GM12865 (cell line): ENCODE measurements around the gene TRAK1.

Experiments
- DNase-seq: peaks from one replicate; pipeline ENCODE4 v3.0.0; 2010; ENCODE audit warnings: low read depth
- H3K4me3 ChIP-seq: 2 replicates; pipeline ENCODE4 v1.5.1; 2011; ENCODE audit warnings: mild to moderate bottlenecking, low read depth, low read length, control low read depth
- TF ChIP-seq, protein P1 (sequence below): IDR thresholded peaks from 2 replicates; pipeline ENCODE4 v1.5.1; 2011; ENCODE audit warnings: low read length, control low read depth, low read depth, inconsistent platforms; ENCODE audit not compliant: insufficient read depth; ENCODE audit errors: missing control alignments

Gene TRAK1

DNA sequence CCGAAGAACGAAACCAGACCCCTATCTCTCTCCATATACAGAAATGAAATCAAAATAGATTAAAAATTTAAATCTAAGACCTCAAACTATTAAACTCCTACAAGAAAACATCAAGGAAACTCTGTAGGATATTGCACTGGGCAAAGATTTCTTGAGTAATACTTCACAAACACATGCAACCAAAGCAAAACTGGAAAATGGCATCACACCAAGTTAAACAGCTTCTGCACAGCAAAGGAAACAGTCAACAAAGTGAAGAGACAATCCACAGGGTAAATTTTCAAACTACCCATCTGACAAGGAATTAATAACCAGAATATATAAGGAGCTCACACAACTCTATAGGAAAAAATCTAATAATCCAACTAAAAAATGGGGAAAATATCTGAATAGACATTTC lies 145.5 kb downstream of the TRAK1 start:
- DNase-seq = no peak
- TF ChIP-seq, protein P1, sequence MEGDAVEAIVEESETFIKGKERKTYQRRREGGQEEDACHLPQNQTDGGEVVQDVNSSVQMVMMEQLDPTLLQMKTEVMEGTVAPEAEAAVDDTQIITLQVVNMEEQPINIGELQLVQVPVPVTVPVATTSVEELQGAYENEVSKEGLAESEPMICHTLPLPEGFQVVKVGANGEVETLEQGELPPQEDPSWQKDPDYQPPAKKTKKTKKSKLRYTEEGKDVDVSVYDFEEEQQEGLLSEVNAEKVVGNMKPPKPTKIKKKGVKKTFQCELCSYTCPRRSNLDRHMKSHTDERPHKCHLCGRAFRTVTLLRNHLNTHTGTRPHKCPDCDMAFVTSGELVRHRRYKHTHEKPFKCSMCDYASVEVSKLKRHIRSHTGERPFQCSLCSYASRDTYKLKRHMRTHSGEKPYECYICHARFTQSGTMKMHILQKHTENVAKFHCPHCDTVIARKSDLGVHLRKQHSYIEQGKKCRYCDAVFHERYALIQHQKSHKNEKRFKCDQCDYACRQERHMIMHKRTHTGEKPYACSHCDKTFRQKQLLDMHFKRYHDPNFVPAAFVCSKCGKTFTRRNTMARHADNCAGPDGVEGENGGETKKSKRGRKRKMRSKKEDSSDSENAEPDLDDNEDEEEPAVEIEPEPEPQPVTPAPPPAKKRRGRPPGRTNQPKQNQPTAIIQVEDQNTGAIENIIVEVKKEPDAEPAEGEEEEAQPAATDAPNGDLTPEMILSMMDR = no peak
- no peak overlapping the region for H3K4me3 ChIP-seq

DNA sequence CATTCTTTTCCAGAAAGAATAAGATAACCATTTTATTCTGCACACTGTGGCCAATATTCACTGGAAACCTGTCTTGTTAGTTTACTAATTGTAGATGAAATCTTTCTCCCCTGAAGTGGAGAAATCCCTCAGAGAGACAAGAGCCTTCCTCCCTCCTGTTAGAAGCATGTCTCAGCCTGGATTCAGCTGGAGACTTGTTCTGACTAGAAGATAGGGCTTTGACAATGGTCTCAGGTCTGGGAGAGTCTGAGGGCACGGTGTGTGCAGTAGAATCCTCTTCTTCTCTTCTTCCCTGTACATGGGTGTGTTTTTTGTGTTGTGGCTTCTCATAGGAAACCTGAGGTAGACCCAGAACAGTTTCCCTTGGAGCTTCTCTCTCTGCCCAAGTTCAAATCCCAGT lies 154.9 kb downstream of the TRAK1 start:
- H3K4me3 ChIP-seq = no peak overlapping the region
- TF ChIP-seq, protein P1 = no peak
- no peak for DNase-seq

DNA sequence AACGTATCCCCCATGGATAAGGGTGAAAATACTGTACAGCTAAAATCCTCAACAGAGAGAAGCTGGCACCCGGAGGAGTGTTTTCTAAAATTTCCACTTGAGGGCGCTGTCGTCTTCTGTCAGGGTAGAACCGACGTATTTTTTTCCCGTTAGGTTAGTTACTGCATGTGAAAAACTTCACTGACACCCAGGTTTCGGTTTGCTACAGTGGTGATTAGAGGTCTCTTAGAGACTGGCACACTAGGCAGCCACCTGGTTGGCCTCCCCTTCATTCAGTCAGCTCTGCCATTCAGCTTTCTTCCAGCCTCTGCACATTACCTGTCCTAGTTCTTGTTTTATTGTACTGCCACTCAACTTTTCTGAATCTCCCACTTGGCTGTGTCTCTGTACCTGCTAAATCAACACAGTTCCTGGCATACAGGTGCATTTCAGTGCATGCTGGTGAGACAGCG lies 156.4 kb downstream of the TRAK1 start:
- TF ChIP-seq, protein P1 = peak; percentile 75
- DNase-seq = peak; percentile 80
- no peak overlapping the region for H3K4me3 ChIP-seq

DNA sequence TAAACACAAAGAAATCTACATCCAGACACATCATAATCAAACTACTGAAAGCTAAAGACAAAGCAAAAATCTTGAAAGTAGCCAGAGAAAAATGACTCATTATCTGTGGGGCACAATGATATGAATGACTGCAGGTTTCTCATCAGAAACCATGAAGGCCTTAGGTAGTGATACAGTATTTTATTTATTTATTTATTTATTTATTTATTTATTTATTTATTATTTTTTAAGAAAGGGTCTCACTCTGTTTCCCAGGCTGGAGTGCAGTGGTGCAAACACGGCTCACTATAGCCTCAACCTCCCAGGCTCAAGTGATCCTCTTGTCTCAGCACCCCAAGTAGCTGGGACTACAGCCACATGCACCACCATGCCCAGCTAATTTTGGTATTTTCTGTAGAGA lies 159.6 kb downstream of the TRAK1 start:
- H3K4me3 ChIP-seq = no peak overlapping the region
- TF ChIP-seq, protein P1 = no peak
- DNase-seq = no peak

DNA sequence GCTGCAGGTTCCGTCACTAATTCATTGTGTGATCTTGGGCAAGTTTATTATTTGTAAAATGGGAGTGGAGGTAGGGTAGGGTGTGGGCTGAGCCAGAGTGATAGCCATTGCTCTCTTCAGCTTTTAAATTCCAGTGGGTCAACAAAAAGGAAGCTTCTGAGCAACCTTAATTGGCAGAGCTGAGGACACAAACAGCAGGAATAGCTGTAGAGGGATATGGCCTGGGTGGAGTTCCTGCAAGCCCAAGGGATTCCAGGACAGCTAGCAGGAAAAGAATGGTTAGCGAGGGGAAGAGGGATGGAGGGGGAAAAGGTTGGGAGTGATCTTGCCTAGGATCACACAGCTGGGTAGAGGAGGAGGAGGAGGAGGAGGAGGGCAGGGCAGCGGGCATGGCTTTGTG lies 163.4 kb downstream of the TRAK1 start:
- no peak overlapping the region for H3K4me3 ChIP-seq
- DNase-seq = no peak
- TF ChIP-seq, protein P1 = no peak

DNA sequence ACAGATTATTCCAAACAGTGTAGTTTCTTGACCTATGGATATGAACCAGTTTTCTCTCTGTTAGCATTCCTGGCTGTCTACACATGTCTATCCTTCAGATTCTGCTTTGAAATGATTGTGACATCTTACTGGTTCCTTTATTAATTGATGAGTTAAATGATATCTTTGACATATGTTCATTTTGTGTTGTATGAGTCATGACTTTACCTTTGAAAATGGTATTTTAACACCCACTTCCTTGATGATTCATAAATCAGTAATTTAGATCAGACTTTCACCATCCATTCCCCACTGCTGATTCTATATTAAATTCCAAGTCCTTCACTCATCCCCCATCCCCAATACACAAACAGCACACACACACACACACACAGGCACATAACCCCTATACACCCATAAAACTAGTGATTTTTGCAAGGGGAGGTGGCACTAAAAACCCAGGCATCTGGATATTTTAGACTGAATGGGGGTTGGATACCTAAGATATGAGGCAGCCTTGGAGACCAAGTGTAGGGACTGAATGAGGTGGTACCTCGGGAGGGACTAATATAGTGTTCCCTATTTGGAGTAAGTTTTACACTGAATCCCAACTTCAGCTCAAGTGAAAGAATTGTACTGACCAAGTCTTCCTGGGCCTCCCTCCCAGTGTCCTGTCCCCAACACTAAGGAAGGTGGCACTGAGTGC lies 165.1 kb downstream of the TRAK1 start:
- H3K4me3 ChIP-seq = no peak overlapping the region
- TF ChIP-seq, protein P1 = no peak
- no peak for DNase-seq

DNA sequence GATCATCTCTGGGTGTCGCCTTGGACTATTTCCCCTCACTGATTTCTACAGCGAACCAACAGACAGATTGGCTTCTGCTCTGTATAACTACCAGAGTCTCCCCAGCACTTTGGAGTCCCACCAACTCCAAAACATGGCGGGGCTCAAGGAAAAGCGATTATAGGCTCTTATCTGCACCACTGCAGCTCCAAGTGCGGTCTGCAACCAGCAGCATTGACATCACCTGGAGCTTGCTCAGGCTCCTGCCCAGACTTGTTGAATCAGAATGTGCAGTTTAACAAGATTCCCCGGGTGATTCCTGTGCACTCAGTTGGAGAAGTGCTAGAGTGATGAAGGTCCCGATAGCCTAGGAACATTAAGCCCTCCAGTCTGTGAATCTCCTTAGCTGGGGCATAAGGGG lies 165.8 kb downstream of the TRAK1 start:
- TF ChIP-seq, protein P1 = no peak

More for the DNA sequence above, 165.8 kb downstream of the TRAK1 start:
- H3K4me3 ChIP-seq = no peak overlapping the region
- no peak for DNase-seq
